ENCODE data around the gene EID1. TPM values are rescaled to one million over a fixed set of nuclear protein-coding genes. Genes with fewer than 3 reads are reported as not detected.

EID1 gene
- total and polyA plus RNA-seq, 9 of the 15 experiments (the other 6 are each of a cell fraction or from before 2014, with no cell fraction given) = 46.5 to 211 (median 143) TPM

GRCh38 chr15:48828471-48828870 is 49.5 kb upstream of the EID1 start:
- in situ Hi-C loops (cut with MboI) (no loop called here), intact Hi-C loops (cut with micrococcal nuclease) (no loop called here)
- H4K20me1 ChIP-seq (replicated peaks; ENCODE audit: control insufficient read depth, insufficient read depth, low read length) = no peaks in the 10 kb centered on the region
- H3K4me3 ChIP-seq = no peak overlapping the region
- no peaks in the 10 kb centered on the region for H3K4me1 ChIP-seq (replicated peaks in 1 of 2; ENCODE audit: control insufficient read depth in 2 of 2, insufficient read depth in 2 of 2, low read length in 2 of 2)
- H3K27me3 ChIP-seq (ENCODE audit: control insufficient read depth in 2 of 2, insufficient read depth in 2 of 2, low read length in 2 of 2) = no peaks in the 10 kb centered on the region; a peak in 1 of 5 replicates
- peaks cover 1% of the 10 kb centered on the region; the same call in 1 of the 2 replicates for H3K9me3 ChIP-seq (replicated peaks; ENCODE audit: control insufficient read depth, insufficient read depth, low read depth, low read length)
- H2AFZ ChIP-seq (ENCODE audit: low read depth, low read length) = no peak overlapping the region
- ChIA-PET POLR2A (no interaction called here), CTCF (ENCODE audit: low intra/inter-chr PET ratio) (no interaction called here)
- BruUV-seq (replicated peaks) = no TSS peak
- DNase-seq (ENCODE audit: extremely low read depth in 1 of 4, low spot score in 3 of 4) (no peak), ATAC-seq (no peak), FAIRE-seq (no peak)
- 16% methylated on average over 4 of the region's 4 CpGs for WGBS (ENCODE audit: insufficient coverage, low coverage, missing lambda C conversion rate)
- no peaks in the 10 kb centered on the region for H3K79me2 ChIP-seq (ENCODE audit: control insufficient read depth, insufficient read depth, low read length)
- no peaks in the 10 kb centered on the region for H3K9me1 ChIP-seq (ENCODE audit: control insufficient read depth, insufficient read depth, low read length)
- no peak for TF ChIP-seq ZNF253 (CRISPR knock-in tag; conservative IDR thresholded peaks at IDR 0.05)
- no peak for TF ChIP-seq ETV6 (IDR thresholded peaks at IDR 0.05; ENCODE audit: borderline replicate concordance in 1 of 2, low read depth in 2 of 2, low read length in 1 of 2)
- no peak for TF ChIP-seq ETV6 (CRISPR knock-in tag; IDR thresholded peaks at IDR 0.05; ENCODE audit: borderline replicate concordance)
- TF ChIP-seq SMARCA5 (IDR thresholded peaks at IDR 0.05) = no peak
- TF ChIP-seq ZBTB8A (IDR thresholded peaks at IDR 0.05; ENCODE audit: partially characterized antibody) = no peak
- no peak for TF ChIP-seq PHF21A (IDR thresholded peaks at IDR 0.05; ENCODE audit: borderline replicate concordance, low read depth)
- no peak for TF ChIP-seq POLR2AphosphoS2 (IDR thresholded peaks at IDR 0.05; ENCODE audit: low read length)
- no peak for TF ChIP-seq TSC22D4 (tag; IDR thresholded peaks at IDR 0.05)
- TF ChIP-seq U2AF1 (optimal IDR thresholded peaks at IDR 0.05; ENCODE audit: low read depth, low read length) = no peak
- no peak for TF ChIP-seq MBD1 (CRISPR knock-in tag; IDR thresholded peaks at IDR 0.05)
- TF ChIP-seq, protein P1, sequence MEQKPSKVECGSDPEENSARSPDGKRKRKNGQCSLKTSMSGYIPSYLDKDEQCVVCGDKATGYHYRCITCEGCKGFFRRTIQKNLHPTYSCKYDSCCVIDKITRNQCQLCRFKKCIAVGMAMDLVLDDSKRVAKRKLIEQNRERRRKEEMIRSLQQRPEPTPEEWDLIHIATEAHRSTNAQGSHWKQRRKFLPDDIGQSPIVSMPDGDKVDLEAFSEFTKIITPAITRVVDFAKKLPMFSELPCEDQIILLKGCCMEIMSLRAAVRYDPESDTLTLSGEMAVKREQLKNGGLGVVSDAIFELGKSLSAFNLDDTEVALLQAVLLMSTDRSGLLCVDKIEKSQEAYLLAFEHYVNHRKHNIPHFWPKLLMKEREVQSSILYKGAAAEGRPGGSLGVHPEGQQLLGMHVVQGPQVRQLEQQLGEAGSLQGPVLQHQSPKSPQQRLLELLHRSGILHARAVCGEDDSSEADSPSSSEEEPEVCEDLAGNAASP (IDR thresholded peaks at IDR 0.05) = no peak
- no peak for TF ChIP-seq MTA1 (IDR thresholded peaks at IDR 0.05; ENCODE audit: borderline replicate concordance)
- TF ChIP-seq TGIF2 (CRISPR knock-in tag; IDR thresholded peaks at IDR 0.05) = no peak
- TF ChIP-seq FOXP1 (CRISPR knock-in tag; IDR thresholded peaks at IDR 0.05) = no peak
- TF ChIP-seq ZNF133 (CRISPR knock-in tag; IDR thresholded peaks at IDR 0.05) = no peak
- TF ChIP-seq ZKSCAN1 (IDR thresholded peaks at IDR 0.05; ENCODE audit: low read depth, low read length) = no peak
- no peak for TF ChIP-seq MCM3 (IDR thresholded peaks at IDR 0.05)
- TF ChIP-seq ZNF41 (CRISPR knock-in tag; conservative IDR thresholded peaks at IDR 0.05) = no peak
- no peak for TF ChIP-seq JUND (IDR thresholded peaks at IDR 0.05; ENCODE audit: borderline replicate concordance, low read depth, low read length)
- TF ChIP-seq JUND (tag; IDR thresholded peaks at IDR 0.05; ENCODE audit: borderline replicate concordance, low read depth, low read length) = no peak
- H3K9ac ChIP-seq (ENCODE audit: insufficient read depth in 1 of 2, low read depth in 2 of 2, low read length in 2 of 2) = no peak overlapping the region
- no peaks in the 10 kb centered on the region for H3K36me3 ChIP-seq (ENCODE audit: control insufficient read depth, insufficient read depth, low read length)
- H3K4me2 ChIP-seq (ENCODE audit: insufficient read depth, low read length) = no peak overlapping the region
- no peak overlapping the region for H3K27ac ChIP-seq (ENCODE audit: extremely low read depth, low read depth, low read length)
